ENCODE results near the gene DNM2.

DNA sequence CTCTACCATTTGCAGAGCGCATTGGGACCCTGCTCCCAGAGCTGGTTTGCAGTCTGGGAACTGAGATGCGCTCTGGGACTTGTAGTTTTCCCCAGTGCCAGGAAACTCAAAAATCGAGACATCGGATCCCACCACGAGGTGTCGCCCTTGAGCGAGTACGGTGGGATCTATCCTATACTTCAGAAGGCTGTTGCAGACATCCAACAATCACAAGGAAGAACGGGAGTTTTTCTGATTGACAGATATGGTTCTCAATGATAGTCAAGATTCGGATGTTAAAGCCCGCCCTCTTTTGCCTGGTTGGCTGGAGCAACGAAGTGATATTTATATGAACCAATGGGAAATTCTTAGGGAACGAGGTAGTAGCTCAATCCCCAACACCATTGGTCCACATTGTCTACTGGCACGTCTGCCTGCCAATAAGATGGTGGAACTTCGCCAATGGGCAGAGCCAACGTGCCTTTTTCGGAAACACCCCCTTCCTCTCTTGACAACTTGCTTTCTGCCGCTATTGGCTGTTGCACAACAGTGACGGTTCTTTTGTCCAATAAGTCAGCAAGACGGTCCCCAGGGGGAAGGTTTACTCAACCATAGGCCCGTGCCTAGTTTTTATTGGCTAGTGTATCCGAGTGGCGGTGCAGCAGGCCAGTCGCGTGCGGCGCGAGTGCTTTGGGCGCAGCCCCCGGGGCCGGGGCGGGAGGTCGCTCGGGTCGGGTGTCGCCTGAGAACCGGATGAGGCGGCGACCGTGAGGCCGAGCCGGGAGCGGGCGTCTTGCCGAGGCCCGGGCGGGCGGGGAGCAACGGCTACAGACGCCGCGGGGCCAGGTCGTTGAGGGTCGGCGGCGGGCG is at the start of gene DNM2:
- TF ChIP-seq FOXP2 (optimal IDR thresholded peaks at IDR 0.05; ENCODE audit: borderline replicate concordance, extremely low read depth, extremely low read length, insufficient read depth) (peak; percentile 88), TAF1 (IDR thresholded peaks at IDR 0.05; ENCODE audit: borderline replicate concordance, insufficient read depth, low read length) (0 out of 2 replicates have a peak, but pooled peaks have one; percentile 56)
